NCI-H1694 (cell line): ENCODE measurements around the gene MYMK.

Source experiments
- DNase-seq: peaks from one replicate; lab custom pipeline; 2025; lab: John Stamatoyannopoulos, UW

Gene MYMK

DNA sequence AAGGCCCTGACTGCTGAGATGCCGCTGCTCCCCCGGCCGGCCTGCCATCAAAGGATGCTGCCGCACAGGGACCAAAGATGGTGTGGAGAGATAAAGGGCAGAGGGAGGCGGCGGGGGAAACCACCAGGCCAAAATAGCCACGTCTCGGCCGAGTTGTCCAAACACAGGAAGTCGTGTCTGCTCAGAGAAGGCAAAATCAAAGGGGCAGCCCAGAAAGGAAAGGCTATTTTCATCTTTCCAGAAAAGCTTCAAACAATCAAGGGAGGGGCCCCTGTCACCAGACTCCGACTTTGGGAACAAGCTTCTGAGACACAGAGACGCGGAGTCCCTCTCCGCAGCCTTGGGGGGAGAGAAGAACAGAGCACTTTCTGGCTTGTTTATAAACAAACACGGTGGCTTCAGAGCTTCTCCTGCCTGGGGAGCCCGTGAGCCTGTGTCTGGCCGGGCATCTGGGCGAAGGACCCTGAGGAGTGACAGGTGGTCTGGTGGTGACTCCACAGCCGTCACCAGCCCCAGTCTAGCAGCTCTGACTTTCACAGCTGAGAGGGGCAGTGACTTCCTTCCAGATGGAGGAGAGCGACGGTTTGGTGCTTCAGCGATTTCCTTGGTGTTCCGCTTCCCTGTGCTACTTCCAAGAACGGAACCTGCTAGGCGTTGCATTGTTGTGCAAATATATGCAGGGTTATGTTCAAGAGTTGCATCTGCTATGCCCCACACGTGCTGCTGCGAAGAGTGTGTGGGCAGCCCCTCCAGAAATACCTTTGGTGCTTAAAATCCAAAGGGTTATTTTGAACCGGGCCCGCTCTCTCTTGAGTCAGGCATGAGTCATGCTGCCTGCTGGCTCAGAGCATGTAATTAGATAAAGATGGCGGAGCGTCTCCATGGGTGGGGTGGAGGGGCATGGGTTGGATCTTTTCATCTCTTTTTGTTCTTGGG lies 33.7 kb upstream of the MYMK start:
- no peak for DNase-seq

DNA sequence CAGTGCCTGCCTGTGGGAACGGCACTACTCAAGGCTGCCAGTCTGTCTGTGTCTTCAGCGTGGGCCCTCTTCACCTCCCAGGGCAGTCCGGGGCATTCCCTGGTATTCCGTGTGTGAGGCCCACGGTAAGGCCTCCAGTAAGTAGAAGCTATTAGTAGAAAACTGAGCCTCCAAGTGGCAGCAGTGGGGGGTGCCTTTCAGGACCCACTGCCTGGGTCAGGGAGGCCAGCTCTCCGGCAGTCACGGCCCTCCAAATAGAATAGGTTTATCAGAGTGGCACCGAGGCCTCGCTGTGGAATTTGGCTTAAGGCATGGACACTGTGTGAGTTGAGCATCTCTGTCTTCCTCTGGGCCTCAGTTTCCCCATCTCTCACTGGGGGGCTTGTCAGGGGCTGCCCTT lies 32.8 kb upstream of the MYMK start:
- DNase-seq: no peak

DNA sequence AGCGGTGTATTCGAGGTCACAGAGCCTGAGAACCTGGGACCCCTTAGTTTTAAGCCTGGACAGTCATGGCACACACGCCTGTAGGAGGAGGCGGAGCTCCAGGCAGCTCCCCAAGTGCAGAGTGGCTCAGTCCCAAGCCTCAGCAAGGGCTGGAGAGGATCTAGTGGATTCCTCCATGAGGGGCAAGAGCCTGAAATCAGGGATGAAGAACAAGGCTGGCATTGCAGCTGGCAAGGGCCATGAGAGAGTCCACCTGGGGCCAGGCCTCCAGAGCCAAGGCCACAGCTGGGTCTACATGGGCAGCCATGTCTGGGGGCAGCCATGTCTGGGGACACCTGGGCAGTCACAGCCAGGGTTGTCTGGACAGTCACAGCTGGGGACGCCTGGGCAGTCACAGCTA lies 31.6 kb upstream of the MYMK start:
- no peak for DNase-seq

DNA sequence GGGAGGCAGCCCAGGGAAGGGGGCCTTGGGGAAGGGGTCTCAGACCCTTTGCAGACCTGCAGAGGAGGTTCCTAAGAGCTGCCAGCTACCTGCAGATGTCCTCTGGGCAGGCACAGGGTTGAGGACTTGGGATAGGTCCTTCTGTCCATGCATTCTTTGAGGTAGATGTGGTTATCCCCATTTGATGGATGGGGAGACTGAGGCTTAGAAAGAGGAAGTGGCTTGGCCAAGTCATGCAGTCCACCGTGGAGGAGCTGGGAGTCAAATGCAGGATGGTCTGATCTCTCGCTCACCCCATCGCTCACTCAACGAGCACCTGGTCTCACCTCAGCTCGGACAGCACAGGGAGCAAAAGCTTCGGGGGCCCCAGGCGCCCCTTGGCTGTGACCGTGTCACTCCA lies 30.0 kb upstream of the MYMK start:
- no peak for DNase-seq

DNA sequence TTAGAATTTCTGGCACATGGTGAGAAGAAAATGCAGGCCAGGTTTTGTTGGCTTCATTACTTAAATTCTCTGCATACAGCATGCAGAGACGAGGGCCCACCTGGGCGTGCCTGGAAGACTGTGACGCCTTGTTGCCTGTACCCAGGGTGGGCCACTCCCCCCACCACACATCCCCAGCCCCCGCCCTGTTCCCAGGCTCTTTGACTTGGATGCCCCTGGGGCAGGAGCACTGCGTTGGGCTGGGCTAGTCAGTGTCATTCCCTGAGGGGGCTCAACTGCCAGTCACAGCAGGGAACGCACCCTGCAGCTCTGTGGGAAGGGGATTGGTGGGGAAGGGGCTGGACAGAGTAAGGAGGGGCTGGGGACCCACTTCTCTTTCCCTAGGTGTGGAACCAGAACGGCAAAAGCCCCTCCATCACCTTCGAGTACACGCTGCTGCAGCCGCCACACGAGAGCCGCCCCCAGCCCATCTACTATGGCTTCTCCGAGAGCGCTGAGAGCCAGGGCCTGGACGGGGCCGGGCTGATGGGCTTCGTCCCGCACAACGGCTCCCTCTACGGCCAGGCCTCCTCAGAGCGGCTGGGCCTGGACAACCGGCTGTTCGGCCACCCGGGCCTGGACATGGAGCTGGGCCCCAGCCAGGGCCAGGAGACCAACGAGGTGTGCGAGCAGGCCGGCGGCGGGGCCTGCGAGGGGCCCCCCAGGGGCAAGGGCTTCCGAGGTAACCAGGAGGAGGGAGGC lies 29.4 kb upstream of the MYMK start:
- no peak for DNase-seq

DNA sequence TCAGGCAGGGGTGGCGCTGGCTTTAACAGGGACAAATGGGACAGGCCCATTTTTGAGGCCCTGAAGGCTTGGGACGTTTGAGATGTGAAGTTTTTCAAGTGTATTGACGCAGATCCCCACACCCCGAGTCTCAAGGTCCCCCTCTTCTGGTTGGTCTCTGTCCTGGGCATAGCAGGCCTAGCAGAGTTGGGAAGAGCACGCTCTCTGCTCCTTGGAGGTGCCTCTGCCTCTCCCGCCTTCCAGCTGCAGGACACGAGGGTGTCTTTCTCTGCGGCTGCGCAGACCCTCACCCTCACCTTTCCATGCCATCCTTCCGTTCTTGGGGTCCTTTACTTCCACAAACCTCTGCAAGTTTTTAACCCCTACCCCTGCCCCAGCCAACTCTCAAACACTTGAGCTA lies 28.4 kb upstream of the MYMK start:
- no peak for DNase-seq

DNA sequence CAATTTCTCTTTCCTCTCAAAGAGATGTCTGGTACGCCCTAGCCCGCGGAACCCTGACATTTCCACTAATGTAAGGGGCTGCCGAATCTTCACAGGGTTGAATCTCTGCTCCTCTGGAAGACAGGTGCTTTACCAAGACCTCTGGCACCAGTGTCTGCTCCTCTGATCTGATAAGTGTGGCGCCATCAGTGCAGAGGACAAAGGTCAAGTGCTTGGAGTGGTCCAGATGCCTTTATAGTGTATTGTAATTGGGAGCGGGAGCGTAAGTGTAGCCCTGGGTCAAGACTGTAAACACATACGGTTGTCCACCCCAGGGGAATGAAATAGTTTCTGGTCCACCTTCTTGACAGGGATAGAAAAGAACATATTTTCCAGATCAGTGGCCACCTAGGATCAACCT lies 27.5 kb upstream of the MYMK start:
- no peak for DNase-seq

DNA sequence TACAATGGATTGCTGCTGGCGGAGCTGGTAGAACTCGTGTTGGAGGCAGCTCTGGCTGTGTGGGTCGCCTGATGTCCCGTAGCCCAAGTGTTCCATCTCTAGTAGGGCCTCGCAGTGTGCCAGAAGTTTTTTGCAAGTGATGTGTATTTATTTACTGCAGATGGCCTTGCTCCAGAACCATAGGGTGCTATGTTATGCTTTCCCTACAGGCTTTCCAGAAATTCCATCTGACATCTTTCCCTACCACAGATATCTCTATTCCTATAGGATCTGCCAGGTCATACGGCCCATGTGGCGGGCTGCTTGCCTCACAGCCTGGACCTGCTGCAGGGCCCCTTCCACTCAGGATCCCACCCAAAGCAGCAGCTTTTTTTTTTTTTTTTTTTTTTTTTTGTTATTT lies 26.7 kb upstream of the MYMK start:
- DNase-seq: no peak

DNA sequence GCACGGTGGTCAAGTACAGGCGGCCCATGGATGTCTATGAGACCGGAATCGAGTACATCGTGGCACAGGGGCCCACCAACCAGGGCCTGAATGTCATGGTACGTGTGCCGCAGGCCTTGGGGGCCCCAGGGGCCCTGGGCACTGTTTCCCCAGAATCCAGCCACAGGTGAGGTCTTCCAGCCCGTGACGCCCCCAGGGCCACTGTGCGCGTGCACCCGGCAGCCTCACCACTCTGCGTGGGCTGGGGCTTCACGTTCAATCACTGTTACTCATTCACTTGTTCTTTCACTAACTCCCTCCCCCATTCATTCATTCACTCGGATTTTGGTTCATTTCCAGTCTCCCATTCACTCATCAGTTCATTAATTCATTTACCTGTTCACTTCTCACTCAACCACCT lies 22.4 kb upstream of the MYMK start:
- DNase-seq: no peak

DNA sequence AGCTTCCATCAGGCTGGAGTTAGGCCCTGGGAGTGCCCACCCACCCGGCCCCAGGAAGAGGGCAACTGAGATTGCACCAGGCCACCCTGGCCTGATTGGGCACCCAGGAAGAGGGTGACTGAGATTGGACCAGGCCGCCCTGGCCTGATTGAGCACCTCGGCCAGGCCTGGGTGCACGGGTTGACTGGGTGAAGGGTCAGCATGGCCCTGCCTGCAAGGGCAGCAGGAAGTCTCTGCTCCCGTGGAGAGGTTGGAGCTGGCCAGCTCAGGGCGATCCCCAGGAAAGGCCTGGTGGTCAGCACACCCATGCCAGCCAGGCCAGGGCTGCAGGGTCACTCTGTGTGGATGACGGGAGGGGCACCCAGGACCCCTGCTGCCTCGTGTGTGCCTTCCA lies 21.5 kb upstream of the MYMK start:
- no peak for DNase-seq

DNA sequence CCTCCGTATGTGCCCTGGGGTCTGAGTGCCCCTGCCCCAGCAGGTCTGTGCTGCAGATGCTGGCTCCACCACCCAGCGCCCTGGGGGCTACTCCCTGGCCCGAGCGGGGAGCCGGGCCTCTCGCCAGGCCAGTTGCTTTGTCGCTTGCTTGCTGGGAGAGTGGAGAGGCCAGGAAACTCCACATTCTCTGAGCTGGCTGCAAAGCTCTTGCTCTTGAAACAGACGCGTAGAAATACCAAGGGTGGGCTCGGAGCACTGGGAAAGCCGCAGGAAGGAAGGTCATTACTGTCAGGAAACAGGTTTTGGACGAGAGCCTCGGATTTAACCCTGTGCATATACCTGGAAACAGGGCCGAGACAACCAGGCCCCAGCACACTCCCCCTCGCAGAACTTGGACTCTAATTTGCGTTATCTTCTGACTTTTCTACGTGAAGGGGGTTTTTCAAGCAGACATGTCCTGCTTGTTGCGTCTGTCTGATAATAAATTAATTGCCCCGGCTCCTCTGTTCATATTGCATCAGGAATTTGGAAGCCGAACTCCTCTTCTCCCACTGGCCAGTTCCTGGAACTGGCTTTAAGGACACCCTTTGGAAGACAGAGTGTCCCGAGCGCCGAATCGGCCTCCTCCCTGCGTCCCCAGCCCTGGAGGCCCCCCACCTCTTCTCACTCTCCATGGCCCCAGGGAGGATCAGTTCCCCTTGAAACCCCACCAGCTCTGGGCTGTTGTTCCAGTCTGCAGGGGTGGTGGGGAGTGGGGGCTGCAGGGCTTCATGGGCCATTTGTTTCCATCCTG lies 20.9 kb upstream of the MYMK start:
- no peak for DNase-seq

DNA sequence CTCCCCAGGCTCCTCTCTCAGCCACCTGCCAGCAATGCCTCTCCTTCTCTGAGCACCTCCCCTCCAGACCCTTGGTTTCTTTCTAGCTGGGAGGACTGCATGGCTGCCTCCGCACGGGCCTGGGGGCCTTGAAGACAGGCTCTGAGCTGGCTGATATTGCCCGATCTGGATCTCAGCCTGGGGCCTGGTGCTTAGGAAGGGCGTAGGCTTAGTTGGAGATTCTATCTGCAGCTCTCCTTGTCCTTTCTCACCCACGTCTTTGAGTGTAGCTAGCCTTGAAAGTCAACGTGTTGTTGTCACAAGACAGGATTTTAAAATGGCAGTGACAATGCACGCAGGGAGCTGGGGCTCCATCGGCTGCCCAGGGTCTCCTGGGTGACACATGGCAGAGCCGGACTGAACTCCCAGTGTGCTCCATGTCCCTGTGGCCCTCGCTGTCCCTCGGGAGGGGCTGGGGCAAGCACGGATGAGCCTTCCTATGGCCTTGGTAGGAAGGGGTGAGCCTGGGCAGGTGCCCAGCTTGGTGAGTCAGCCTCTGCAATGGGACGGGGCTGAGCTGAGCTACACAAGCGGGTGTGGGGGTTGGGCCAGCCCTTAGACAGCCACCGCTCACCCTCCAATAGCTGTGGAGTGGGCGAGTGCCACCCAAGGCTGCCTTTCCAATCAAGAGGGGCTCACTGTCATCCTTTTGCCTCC lies 19.2 kb upstream of the MYMK start:
- no peak for DNase-seq

DNA sequence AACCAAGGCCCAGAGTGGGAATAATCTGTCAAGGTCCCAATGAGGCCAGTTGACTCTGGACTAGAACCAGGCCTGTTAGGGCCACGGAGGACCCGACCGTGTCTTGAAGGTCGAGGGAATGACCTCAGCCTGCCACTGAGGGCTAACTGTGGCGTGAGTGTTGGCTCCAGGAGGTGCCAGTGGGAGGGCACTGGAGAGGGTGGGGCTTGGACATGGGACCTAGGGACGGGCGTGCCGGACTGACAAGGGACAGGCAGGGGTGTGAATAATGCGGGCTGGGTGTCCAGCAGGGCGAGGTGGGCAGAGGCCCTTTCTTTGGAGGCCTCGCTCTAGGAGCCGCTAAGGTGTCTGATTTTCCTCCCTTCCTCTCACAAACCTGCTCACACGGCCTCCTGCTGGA lies 17.2 kb upstream of the MYMK start:
- DNase-seq: no peak

DNA sequence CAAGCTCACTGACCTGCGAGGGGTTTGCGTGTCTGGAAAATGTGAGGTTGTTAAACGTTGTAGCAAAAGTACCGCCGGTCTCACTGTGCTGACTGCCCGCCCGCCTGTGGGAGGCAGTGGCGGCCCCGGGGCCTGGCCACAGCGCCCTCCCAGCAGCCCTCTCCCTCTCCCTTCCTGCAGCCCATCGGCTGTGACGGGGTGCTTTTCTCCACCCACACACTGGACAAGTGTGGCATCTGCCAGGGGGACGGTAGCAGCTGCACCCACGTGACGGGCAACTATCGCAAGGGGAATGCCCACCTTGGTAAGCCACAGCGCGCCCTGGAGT lies 15.9 kb upstream of the MYMK start:
- no peak for DNase-seq

DNA sequence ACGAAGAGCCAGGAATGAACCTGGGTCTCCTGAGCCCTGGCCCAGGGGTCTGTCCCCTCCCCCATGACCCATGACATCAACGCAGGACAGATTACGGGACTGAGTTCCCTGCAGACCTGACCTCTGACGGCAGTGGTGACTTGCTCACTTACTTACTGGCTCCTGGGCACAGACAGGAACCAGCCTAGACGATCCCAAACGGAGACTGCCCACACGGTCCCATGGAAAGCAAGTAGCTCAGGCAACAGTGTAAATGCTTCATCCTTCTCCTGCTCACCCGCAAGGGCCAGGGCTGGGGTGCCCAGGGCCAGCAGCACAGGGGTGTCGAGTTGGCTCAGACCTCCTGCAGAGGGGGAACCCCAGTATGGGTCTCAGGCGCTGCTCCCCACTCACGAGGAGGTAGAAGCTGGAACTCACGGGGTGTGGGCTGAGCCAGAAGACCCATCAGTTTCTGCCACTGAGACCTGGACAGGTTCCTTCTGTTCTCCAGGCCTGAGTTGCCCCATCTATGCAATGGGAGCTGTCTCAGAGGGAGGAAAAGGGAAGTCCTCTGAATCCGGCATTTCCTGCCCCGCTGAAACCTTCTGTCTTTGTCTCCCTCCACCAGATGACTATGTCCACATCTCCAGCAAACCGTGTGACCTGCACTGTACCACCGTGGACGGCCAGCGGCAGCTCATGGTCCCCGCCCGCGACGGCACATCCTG lies 15.4 kb upstream of the MYMK start:
- no peak for DNase-seq

DNA sequence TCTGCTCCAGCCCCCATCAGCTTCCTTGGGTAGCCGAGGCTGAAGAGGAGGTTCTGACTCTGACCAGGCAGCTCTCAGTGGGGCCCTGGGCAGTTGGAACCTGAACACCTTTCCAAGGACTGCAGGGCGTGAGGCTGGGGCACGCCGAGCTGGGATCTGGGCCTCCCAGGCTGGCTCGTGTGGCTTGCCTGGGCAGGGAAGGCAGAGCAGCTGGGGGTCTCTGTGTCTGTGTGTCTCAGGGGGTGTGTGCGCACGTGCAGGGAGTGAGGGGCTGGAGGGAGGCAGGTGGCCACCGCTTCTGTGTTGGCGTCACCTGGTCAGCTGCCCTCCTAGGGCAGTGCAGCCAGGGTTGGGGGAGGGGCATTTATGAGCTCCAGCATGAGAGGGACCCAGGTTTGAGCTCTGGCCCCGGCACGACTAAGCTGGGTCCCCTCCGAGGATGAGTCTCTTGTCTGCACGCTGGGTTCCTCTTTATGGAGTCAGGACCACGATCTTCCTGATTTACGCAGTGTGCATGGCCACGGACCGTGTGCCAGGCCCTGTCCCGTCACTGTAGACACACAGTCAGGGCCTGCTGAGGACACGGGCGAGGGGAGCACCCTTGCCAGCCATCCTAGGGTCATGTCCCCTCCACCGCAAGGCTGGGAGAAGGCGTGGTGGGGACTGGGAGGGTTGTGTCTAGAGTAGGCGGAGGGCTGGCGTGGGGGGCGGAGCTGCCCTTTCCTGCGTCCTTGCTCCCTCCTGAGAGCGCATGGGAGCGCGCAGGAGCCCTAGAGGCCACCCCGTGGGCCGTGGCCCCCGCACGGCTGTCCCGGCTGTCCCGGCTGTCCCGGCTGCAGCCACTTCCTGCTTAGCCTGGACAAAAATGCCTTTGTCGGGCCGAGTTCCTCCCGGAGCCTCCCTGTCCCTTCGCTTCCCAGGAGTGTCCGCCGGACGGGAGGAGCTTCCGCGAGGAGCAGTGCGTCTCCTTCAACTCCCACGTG lies 14.4 kb upstream of the MYMK start:
- no peak for DNase-seq

DNA sequence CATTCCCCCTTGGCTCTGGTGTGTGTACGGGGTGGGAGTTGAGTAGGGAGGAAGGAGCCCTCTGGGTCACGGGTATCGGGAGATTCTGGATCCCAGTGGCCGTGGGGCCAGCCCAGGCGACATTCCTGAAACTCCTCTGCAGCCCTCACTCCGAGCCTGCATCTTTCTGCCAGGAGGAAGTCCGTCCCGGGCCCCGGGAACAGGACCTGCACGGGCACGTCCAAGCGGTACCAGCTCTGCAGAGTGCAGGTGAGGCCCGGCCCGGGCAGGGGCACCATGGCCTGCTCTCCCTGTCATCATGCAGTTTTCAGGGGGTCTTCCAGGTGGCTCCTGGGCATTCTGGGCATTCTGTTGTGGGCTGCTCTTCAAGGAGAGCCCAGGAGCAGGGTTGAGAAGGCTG lies 13.4 kb upstream of the MYMK start:
- no peak for DNase-seq

DNA sequence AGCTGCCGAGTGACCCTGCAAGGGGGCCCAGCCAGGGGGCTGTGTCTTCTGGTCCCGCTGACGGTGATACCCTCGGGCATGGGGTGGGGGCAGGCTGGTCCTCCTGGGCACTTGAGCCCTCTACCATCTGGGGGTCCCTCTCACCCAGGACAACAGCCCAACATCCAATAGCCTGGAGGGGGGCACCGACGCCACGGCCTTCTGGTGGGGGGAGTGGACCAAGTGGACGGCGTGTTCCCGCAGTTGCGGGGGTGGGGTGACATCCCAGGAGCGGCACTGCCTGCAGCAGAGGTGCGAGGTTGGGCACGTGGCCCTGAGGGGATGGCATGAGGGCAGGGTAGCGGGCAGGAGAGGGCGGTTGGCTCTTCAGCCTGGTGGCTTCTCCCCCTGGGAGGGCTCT lies 12.5 kb upstream of the MYMK start:
- DNase-seq: no peak

DNA sequence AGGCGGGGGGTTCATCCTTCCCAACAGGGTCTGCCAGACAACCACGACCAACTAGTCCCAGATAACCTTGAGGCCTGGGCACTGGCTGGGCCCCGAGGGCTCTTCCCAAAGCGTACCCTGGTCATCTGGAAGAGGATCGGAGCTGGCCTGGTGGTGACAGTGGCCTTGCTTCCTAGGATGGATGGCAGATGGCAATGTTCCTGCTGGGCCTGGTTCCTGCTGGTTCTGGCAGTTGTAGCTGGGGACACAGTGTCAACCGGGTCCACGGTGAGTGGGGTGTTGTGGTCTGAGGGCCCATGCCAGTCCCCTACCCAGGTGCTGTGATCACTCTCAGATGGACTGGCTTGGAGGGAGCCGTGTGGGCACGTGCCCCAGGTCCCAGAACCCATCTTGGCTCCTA lies 11.8 kb upstream of the MYMK start:
- no peak for DNase-seq

DNA sequence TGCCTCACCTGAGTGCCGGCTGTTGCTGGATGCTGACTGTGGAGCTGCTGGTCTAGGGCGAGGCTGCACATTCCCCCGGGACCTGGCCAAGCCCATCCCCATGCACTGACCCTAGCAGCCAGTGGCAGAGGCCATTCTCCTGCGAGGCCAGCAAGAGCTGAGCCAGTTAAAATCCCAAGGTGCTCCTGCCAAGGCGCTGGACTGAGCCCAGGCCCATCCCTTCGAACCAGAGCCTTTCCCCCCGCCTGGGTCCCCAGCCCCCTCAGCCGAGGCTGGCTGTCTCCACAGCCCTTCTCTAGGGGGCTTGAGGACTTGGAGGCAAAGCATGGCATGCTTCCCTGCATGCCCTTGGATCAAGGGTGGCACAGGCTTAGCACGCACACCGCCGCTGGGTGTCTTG lies 11.3 kb upstream of the MYMK start:
- no peak for DNase-seq
